ENCODE results near the gene CKMT1A. TPM values are rescaled to one million over a fixed set of nuclear protein-coding genes. Genes with fewer than 3 reads are reported as not detected.
A peak's percentile ranks its signal among the peaks of the same experiment; 100 is the strongest.
"Not testable (repeated sequence)": the region's sequence is repeated elsewhere in the genome, so short reads cannot be mapped to it uniquely, and the experiment has no call there.

Gene CKMT1A
- 1 to 10 TPM in 1 of 2 donors, not detected in 1; 1.0 TPM for total RNA-seq

GRCh38 chr15:43693148-43694022 lies at the start of gene CKMT1A:
CKMT1A (plus strand) TSS chr15:43693859; CDS start chr15:43694051, 192 bp downstream.
- not testable (repeated sequence) for DNase-seq; H3K36me3 Mint-ChIP-seq (ENCODE audit: insufficient read depth in 2 of 2); H3K9me3 Mint-ChIP-seq; H3K4me3 Mint-ChIP-seq; H3K4me1 Mint-ChIP-seq (ENCODE audit: low read depth); H3K27ac Mint-ChIP-seq
- ATAC-seq (replicated peaks in 1 of 2), result peak; percentile 32 to 52
- H3K27me3 Mint-ChIP-seq (ENCODE audit: low read depth), result peaks cover 16% of the 10 kb centered on the region

- H3K36me3 Mint-ChIP-seq (ENCODE audit: insufficient read depth in 2 of 2), result peaks cover 0 to 9% of the 10 kb centered on the region in 2 donors
- ATAC-seq (replicated peaks in 1 of 2) (peak; percentile 62 to 65), DNase-seq (no peak)
- peaks cover 0 to 1% of the 10 kb centered on the region in 2 donors for H3K9me3 Mint-ChIP-seq
- H3K27me3 Mint-ChIP-seq (ENCODE audit: low read depth), result no peaks in the 10 kb centered on the region
- H3K4me1 Mint-ChIP-seq (ENCODE audit: low read depth), result no peaks in the 10 kb centered on the region
- no peak within 1 kb of the TSS for H3K4me3 Mint-ChIP-seq
- no peak within 1 kb of the TSS for H3K27ac Mint-ChIP-seq
Measured at GRCh38 chr15:43648649-43649429, 44.8 kb upstream of the CKMT1A start, which contains the start of gene CATSPER2. CATSPER2 (minus strand) TSS chr15:43648844; CDS start chr15:43648061, 783 bp downstream.

- DNase-seq; H3K4me3 Mint-ChIP-seq; H3K9me3 Mint-ChIP-seq; H3K27ac Mint-ChIP-seq; H3K27me3 Mint-ChIP-seq (ENCODE audit: low read depth); H3K4me1 Mint-ChIP-seq (ENCODE audit: low read depth); H3K36me3 Mint-ChIP-seq (ENCODE audit: insufficient read depth in 2 of 2): not testable (repeated sequence)
- peak in 1 of 2 donors; percentile 36 for ATAC-seq (replicated peaks in 1 of 2)
Measured at GRCh38 chr15:43649430-43649926, 44.2 kb upstream of the CKMT1A start.

- not testable (repeated sequence) for H3K4me1 Mint-ChIP-seq (ENCODE audit: low read depth); H3K27me3 Mint-ChIP-seq (ENCODE audit: low read depth); H3K27ac Mint-ChIP-seq; H3K4me3 Mint-ChIP-seq; H3K36me3 Mint-ChIP-seq (ENCODE audit: insufficient read depth in 2 of 2); H3K9me3 Mint-ChIP-seq; ATAC-seq (replicated peaks in 1 of 2); DNase-seq
Measured at GRCh38 chr15:43659727-43660126, 33.9 kb upstream of the CKMT1A start.

GRCh38 chr15:43662293-43662692 lies 31.4 kb upstream of the CKMT1A start:
- H3K4me3 Mint-ChIP-seq; H3K4me1 Mint-ChIP-seq (ENCODE audit: low read depth); ATAC-seq (replicated peaks in 1 of 2); H3K9me3 Mint-ChIP-seq; DNase-seq; H3K27ac Mint-ChIP-seq; H3K27me3 Mint-ChIP-seq (ENCODE audit: low read depth); H3K36me3 Mint-ChIP-seq (ENCODE audit: insufficient read depth in 2 of 2): not testable (repeated sequence)

- not testable (repeated sequence) for H3K4me3 Mint-ChIP-seq; H3K27me3 Mint-ChIP-seq (ENCODE audit: low read depth); H3K9me3 Mint-ChIP-seq; H3K36me3 Mint-ChIP-seq (ENCODE audit: insufficient read depth in 2 of 2); H3K4me1 Mint-ChIP-seq (ENCODE audit: low read depth); ATAC-seq (replicated peaks in 1 of 2); DNase-seq; H3K27ac Mint-ChIP-seq
Measured at GRCh38 chr15:43663333-43663732, 30.3 kb upstream of the CKMT1A start.

DNA sequence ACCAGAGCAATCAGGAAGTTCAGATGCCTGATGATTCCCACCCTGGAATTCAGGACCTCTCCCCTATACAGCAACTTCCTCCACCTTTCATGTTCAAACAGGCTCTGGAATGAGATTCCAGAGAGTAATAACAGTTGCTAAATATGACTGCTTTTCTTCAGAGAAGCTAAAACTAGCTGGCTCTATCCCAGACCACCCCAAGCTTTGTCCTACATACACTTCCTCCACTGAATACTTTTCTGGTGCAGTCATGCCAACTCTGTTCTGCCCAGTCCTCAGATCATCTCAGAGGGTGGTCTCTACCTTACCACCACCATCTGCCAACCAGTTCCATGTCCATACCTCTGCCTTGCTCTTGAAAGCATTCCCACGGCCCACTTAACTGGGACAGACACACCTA lies 27.5 kb upstream of the CKMT1A start:
- not testable (repeated sequence) for H3K4me3 Mint-ChIP-seq; H3K4me1 Mint-ChIP-seq (ENCODE audit: low read depth); DNase-seq; H3K36me3 Mint-ChIP-seq (ENCODE audit: insufficient read depth in 2 of 2); H3K27me3 Mint-ChIP-seq (ENCODE audit: low read depth); ATAC-seq (replicated peaks in 1 of 2); H3K9me3 Mint-ChIP-seq; H3K27ac Mint-ChIP-seq

DNA sequence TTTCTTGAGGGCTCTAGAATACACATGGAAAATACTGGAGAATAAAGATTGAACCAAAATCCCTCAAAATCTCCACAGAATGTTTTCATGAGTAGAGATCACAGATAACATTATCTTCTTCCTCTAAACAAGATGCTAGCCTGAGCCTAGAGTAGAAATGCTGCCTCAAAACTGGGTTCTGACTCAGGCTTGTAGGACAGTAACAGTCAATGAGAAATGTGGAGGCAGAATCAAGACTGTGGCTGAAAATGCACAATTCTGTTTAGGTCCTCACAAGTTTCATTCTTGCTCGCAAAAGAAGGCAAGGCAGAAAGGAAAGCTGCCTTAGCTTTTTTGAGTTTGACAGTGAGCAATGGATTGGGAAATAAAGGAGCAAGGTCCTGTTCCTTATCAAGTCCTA lies 19.5 kb upstream of the CKMT1A start:
- not testable (repeated sequence) for H3K27me3 Mint-ChIP-seq (ENCODE audit: low read depth); H3K4me1 Mint-ChIP-seq (ENCODE audit: low read depth)
- ATAC-seq (replicated peaks in 1 of 2), result peak; percentile 62 to 87

DNA sequence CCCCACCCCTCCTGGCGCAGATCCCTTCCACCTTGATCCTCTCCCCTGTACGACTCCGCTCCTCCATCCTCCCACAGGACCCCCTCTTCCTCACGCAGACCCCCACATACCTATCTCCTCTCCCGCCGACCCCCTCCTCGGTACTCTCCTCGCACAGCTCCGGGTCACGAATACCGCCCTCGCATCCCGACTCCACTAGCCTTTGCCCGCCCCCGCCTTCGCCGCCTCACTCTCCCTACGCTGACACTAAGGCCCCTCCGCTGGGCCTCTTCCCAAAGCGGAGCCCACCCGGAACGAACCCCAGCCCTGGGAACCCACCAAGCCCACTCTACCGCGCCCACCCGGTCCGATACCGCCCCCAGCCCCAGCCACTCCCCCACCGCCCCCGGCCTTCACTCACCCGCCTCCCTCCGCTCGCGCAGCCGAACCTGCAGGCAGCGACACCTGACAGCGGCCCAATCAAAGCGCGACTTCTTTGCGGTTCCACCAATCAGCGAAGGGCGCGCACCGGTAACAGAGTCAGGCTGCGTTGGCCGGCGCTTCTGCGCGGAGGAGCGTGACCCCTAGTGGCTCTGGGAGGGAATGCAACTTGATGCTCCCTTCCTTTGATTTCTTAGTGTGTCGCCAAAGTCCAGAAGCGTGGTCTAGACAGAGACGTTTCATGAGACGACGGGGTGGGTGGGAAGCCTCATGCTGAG lies 3.9 kb upstream of the CKMT1A start:
- H3K36me3 Mint-ChIP-seq (ENCODE audit: insufficient read depth in 2 of 2); H3K4me3 Mint-ChIP-seq; H3K27me3 Mint-ChIP-seq (ENCODE audit: low read depth); H3K27ac Mint-ChIP-seq; DNase-seq; H3K9me3 Mint-ChIP-seq; H3K4me1 Mint-ChIP-seq (ENCODE audit: low read depth): not testable (repeated sequence)
- peak; percentile 98 to 99 for ATAC-seq (replicated peaks in 1 of 2)

More for the DNA sequence above, 19.5 kb upstream of the CKMT1A start:
- not testable (repeated sequence) for H3K9me3 Mint-ChIP-seq; H3K27ac Mint-ChIP-seq; DNase-seq; H3K36me3 Mint-ChIP-seq (ENCODE audit: insufficient read depth in 2 of 2); H3K4me3 Mint-ChIP-seq

DNA sequence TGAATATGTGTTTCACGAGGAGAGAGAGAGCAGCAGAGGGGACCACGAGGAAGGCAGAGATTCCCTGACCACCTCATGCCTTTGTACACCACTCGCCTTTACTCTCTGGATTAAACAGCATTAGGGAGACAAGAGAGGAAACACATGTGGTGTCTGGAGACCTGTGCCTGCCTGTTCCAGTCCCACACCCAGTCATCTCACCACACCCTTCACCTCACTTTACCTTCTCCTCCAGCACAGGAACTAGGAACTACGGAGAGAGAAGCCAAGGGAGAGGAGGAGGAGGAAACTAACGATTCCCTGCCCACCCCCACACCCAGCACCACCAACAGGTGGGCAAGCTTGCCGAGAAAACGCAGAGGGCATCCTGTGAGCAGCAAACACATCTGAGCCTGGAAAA lies 980 bp upstream of the CKMT1A start:
- H3K9me3 Mint-ChIP-seq; ATAC-seq (replicated peaks in 1 of 2); H3K4me3 Mint-ChIP-seq; DNase-seq; H3K27ac Mint-ChIP-seq; H3K36me3 Mint-ChIP-seq (ENCODE audit: insufficient read depth in 2 of 2); H3K4me1 Mint-ChIP-seq (ENCODE audit: low read depth): not testable (repeated sequence)
- peaks cover 14% of the 10 kb centered on the region for H3K27me3 Mint-ChIP-seq (ENCODE audit: low read depth)

DNA sequence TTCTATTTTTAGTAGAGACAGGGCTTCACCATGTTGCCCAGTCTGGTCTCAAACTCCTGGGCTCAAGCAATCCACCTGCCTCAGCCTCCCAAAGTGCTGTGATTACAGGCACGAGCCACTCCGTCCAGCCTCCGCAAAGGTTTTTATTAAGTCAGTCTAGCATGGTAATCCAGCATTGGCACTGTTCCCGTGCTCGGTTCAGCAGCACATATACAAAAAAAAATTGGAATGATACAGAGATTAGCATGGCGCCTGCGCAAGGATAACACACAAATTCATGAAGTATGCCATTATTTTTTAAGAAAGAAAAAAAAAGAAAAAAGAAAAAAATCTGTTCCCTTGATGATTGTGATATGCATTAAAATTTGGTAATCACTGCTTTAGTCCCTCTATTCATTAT lies 8.5 kb downstream of the CKMT1A start:
- ATAC-seq (replicated peaks in 1 of 2) (no peak), DNase-seq (no peak)
- peaks cover 24% of the 10 kb centered on the region for H3K27me3 Mint-ChIP-seq (ENCODE audit: low read depth)
- H3K9me3 Mint-ChIP-seq, result no peaks in the 10 kb centered on the region
- H3K4me3 Mint-ChIP-seq, result no peak overlapping the region
- H3K27ac Mint-ChIP-seq, result no peak overlapping the region
- H3K4me1 Mint-ChIP-seq (ENCODE audit: low read depth), result no peaks in the 10 kb centered on the region
- H3K36me3 Mint-ChIP-seq (ENCODE audit: insufficient read depth in 2 of 2), result no peaks in the 10 kb centered on the region

GRCh38 chr15:43702701-43703424 lies 9.2 kb downstream of the CKMT1A start:
- H3K4me3 Mint-ChIP-seq, result no peak overlapping the region
- H3K27me3 Mint-ChIP-seq (ENCODE audit: low read depth), result peaks cover 17% of the 10 kb centered on the region
- H3K27ac Mint-ChIP-seq, result no peak overlapping the region
- H3K4me1 Mint-ChIP-seq (ENCODE audit: low read depth), result no peaks in the 10 kb centered on the region
- ATAC-seq (replicated peaks in 1 of 2), result no peak
- no peak for DNase-seq
- no peaks in the 10 kb centered on the region for H3K36me3 Mint-ChIP-seq (ENCODE audit: insufficient read depth in 2 of 2)
- H3K9me3 Mint-ChIP-seq, result no peaks in the 10 kb centered on the region
